Fibroblast of skin of abdomen (primary cell): Measurements from ENCODE around the gene MYH16.
"Not testable (repeated sequence)": the region's sequence is repeated elsewhere in the genome, so short reads cannot be mapped to it uniquely, and the experiment has no call there.

Source experiments
- DNase-seq: peaks from one replicate; pipeline ENCODE4 v3.0.0-alpha.2; 2013

MYH16 gene

DNA sequence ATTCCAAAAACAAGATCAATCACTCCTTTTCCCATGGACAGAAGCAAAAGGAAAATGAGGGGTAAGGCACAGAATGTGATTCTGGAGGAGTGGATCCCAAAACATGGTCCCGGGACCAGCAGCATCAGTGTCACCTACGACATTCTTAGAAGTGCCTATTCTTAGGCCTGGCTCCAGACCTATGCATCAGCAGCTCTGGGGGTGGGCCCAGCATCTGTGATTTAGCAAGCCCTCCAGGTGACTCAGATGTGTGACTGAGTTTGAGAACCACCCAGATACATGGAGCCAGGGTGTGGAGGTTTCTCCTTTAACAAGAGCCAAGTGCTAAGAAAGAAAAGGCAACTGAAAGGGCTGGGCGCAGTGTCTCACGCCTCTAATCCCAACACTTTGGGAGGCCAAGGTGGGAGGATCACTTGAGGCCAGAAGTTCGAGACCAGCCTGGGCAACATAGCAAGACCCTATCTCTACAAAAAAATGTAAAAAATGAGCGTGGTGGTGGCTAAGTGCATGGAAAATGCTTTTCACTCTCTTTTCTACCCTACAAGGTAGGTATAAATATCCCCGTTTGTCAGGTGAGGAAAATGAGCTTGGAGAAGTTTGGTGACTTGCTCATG, 35.9 kb downstream of the MYH16 start:
- DNase-seq = no peak

DNA sequence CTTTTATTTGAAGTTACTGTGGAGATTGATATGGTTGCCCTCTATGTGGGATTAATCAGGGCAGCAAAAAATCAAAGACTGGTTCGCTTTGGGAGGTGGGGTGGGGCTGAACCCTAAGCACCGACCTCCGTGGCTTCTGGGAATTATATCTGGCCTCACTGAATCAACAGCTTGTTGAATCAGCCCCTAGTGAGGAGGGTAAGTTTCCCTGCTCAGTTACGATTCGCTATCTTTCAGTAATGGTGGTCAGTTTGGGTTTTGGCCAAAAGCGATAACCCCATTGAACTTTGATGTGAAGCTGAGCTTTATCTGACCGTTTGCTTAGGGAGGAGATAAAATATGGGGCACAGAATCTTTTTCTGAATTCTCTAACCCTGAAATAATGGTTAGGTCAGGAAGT, 36.5 kb downstream of the MYH16 start:
- DNase-seq = no peak

DNA sequence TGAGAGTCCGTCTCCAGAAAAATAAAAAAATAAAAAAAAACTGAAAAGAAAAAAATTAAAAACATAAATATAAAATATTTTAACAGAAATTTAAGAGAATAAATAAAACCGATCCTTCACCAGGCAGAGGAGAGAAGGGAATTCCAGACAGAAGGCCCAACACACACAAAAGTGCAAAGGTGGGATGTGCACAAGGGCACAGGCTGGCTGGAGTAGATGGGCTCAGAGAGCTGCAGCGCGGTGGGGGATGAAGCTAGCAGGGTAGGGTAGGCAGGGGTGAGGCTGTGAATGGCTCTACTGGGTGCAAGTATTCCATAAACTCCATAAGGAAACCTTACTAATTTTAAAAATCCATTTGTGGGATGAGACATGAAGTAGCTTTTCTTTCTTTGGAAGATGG, 37.4 kb downstream of the MYH16 start:
- no peak for DNase-seq

DNA sequence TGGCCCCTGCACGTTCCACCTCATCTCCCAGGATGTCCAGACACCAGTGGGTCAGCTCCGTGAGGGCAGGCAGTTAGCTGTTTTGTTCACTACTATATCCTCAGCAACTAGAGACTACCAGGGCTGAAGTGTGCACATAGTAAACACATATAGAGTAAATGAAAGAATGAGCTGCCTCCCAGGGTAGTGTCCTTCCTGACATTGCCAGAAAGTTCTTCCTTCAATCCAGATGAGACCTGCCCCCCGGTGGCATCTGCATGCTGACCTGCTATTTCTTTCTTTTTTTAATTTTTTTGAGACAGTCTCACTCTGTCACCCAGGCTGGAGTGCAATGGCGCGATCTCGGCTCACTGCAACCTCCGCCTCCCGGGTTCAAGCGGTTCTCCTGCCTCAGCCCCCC, 39.1 kb downstream of the MYH16 start:
- no peak for DNase-seq

DNA sequence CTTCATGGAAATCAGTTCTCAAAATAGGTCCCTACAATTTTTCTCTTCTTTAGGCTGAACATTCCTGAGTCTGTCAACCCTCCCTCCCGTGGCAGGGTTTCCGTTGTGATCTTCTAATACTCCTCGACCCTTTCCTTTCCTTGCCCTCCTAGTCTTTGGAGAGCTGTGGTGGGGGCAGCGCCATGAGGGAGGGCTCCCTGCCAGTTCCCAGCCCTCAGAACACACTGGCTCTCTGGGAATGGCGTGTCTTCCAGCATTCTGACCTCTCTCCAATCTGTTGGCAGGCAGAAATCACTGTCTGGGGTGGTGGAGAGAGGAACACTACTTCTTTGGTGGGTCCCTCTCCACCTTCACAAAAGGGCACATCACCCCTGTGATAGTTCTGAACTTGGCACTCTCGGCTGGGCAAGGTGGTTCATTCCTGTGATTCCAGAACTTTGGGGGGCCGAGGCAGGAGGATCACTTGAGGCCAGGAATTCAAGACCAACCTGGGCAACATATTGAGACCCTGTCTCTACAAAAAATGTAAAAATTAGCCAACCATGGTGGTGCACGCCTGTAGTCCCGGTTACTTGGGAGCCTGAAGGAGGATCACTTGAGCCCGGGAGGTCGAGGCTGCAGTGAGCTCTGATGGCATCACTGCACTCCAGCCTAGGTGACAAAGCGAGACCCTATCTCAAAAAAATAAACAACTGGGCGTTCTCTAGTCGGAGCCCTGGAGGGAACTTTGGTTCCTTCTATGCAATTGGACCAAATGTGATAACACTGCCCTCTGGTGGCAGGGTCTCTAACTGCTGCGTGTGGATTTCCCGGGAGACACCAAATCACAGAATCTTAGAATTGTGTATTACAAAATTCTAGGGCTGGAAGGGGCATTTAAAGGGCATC, 39.9 kb downstream of the MYH16 start:
- DNase-seq = peak; percentile 53

DNA sequence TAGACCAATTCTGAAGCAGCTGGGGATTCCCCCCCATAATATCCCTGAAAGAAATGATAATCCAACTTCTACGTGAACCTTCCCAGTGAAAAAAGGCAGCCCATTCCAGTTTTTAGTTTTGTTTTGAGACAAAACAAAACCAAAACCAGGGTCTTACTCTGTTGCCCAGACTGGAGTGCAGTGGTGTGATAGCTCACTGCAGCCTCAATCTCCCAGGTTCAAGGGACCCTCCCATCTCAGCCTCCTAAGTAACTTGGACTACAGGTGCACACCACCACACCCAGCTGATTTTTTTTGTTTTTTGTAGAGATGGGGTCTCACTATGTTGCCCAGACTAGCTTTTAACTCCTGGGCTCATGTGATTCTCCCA, 40.5 kb downstream of the MYH16 start:
- DNase-seq = no peak

DNA sequence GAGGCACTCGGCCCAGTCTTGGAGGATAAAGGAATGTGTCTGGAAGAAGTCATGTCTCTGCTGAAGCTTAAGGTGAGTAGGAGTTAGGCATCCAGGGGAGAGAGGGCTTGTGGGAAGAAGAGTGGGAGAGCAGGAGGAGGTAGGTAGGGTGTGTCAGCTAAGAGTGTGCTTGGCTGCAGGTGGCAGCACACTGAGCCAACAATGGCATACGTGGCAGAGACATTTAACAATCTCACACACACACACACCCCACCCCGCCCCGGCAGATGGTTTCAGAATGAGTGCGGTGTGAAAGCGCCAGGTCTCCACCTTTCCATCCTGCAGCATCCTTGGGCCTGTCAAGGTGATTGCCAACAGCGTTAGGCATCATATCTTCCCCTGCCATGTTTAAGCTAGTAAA, 41.9 kb downstream of the MYH16 start:
- no peak for DNase-seq

DNA sequence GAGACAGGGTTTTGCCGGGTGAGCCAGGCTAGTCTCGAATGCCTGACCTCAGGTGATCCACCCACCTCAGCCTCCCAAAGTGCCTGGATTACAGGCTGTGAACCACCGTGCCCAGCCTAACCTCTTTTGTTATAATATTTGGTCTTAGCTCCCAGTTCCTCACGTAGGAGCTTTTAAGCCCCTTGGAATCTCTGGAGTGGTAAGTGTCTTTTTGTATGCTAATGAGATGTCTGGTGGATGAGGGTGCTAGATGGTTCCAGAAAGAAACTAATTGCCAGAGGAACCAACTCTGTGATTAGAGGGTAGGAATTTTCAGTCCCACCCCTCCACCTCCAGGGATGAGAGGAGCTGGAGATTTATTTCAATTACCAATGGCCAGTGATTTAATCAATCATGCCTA, 47.7 kb downstream of the MYH16 start:
- DNase-seq = no peak

DNA sequence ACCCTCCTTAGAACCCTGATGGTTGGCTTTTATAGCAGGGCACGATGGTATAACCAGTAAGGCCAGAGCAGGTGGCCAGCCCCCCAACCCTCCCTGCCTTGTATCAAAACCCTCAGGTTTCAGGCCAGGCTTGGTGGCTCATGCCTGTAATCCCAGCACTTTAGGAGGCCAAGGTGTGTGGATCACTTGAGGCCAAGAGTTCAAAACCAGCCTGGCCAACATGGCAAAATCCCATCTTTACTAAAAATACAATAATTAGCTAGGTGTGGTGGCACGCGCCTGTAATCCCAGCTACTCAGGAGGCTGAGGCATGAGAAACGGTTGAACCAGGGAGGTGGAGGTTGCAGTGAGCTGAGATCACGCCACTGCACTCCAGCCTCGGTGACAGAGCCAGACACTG, 50.0 kb downstream of the MYH16 start:
- not testable (repeated sequence) for DNase-seq

DNA sequence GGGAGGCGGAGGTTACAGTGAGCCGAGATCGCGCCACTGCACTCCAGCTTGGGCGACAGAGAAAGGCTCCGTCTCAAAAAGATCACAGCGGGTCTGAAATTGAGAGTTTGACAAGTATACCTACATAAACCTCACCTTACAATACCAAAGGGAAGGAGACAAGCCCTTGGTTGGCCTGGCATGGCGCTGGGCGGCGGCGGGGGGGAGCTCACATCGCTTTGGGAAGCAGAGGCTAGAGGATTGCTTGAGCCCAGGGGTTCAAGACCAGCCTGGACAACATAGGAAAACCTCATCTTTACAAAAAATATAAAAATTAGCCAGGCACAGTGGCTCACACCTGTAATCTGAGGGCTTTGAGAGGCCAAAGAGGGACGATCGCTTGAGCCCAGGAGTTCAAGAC, 51.9 kb downstream of the MYH16 start:
- DNase-seq = no peak

DNA sequence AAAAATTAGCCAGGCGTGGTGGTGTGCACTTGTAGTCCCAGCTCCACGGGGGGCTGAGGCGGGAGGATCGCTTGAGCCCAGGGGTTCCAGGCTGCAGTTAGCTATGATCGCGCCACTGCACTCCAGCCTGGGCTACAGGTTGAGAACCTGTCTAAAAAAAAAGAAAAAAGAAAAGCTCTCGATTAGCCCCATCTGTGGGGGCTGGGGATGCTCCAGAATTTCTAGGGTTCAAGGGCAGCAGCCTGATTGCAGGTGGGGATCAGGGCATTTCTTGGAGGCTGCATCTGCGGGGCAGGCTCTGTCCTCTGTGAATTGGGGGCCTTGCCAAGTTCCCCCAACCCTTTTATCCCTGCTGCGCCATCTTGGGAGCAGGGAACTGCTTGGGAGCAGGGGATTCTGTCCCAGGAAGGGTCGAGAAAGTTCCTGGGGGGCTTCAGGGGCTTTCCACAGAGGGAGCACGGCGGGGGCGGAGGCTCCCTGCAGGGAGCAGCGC, 52.4 kb downstream of the MYH16 start:
- no peak for DNase-seq

DNA sequence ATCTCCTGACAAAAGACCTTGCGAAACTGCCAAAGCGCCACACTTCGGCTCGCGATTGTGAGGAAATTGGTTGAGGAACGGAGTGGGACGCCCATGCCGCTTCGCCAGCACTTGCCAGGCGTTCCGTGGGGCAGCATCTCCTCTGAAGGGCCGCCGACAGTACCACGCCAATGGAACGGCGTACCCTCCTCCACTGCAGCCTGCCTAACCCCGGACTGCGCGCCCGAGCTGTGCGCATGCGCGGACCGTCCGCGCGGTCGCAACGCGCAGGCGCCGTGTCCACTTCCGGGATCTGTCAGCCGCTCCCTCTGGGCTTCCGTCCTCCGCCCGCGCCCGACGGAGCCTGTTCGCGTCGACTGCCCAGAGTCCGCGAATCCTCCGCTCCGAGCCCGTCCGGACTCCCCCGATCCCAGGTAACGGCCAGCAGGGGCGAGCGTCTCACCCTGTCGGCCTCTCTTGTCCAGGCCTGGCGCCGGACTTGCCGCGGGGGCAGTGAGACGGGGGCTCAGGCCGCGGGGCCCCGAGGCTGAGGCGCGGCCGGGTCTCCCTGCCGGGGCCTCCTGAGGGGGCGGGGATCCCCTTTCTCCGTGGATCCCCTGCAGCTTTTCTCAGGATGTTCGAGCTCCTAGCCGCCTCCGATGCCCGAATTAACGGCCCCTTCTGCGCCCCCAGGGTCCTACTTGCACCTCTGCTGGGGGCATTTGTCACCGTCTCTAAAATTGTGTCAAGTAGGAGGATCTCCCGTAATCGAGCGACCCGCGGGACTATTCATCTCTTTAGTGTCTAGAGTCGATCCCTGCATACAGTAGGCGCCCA, 53.2 kb downstream of the MYH16 start, which contains the start of gene ARPC1A:
Gene ARPC1A (plus strand): TSS at position 307 of the 816 bp plus-strand sequence. CDS start 7,456 bp downstream, outside the sequence.
- DNase-seq = peak; percentile 91

DNA sequence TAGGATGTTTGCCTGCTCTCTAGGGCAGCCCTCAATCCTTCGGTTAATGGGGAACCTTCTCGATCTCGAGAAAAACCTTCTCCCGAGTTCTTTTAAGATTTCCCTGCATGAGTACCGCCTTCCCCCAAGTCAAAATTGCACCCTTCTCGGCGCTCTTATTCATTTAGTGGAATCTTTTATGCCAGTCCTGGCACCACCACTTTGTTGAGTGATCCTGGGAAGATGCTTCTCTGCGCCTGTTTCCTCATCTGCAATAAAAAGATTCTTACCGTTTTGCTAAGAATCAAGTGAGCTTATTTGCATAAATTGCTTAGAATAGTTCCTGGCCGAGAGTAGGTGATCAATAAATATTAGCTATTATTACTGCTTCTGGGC, 53.8 kb downstream of the MYH16 start:
- no peak for DNase-seq

DNA sequence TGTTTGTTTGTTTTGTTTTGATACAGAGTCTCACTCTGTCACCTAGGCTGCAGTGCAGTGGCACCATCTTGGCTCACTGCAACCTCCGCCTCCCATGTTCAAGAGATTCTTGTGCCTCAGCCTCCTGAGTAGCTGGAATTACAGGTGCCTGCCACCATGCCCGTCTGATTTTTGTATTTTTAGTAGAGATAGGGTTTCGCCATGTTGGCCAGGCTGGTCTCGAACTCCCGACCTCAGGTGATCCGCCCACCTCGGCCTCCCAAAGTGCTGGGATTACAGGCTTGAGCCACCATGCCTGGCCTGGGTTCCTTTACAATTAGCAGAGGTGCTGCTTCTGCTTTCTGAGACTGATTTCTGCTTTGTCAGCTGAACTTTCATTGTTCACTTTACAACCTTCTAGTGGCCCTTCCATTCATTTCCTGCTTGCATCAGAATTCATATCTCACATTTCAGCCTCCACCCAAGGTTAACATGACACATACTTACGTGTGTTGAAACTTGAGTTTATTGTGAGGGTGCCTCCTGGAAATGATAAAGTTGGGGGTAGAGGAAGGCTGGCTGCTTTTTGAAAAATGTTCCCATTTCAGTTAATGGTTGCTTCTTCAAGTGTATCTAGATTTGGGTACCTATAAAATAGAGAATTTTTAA, 57.8 kb downstream of the MYH16 start:
- DNase-seq = peak; percentile 82

DNA sequence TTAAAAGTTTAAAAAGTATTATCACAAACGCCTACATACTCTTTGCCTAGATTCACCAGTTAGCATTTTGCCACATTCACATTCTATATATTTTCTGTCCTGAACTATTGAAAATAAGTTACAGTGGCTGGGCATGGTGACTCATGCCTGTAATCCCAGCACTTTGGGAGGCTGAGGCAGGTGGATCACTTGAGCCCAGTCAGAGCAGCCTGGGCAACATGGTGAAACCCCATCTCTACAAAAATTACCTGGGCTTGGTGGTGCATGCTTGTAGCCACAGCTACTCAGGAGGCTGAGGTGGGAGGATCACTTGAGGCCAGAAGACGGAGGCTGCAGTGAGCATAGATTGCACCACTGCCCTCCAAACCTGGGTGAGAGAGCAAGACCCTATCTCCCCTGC, 58.4 kb downstream of the MYH16 start:
- no peak for DNase-seq

DNA sequence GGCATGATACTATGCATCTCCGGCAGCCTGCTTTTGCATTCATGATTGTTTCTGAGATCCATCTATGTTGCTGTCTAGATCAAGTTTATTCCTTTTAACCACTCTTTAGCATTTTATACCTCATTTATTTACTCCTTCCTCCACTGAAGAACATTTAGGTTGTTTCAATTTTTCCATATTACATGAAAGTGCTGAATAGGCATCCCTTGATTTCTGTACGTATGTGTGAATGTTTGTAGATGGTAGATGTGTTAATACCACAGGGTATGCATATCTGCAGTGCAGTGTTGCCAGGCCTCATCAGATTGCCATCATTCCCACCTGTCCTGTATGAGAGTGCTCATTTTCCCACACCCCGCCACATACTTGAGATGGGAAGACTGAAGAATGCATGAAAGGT, 67.0 kb downstream of the MYH16 start:
- no peak for DNase-seq

DNA sequence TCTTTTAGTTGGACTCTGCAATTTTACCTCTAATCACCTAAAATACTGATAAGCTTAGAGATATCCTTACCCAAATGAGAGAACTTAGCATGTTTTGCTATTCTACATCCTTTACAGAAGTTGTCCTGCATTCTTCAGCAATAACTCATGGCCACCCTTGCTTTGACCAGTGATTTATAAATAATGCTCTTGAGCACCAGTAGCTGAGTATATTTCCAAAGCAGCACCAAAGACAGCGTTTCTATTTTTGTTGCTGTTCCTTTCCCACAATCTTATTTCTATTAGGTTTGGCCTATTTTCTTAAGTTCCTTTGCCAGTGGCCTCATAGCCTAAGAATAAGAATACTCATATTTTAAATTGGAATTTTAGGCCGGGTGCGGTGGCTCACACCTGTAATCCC, 68.0 kb downstream of the MYH16 start:
- no peak for DNase-seq

DNA sequence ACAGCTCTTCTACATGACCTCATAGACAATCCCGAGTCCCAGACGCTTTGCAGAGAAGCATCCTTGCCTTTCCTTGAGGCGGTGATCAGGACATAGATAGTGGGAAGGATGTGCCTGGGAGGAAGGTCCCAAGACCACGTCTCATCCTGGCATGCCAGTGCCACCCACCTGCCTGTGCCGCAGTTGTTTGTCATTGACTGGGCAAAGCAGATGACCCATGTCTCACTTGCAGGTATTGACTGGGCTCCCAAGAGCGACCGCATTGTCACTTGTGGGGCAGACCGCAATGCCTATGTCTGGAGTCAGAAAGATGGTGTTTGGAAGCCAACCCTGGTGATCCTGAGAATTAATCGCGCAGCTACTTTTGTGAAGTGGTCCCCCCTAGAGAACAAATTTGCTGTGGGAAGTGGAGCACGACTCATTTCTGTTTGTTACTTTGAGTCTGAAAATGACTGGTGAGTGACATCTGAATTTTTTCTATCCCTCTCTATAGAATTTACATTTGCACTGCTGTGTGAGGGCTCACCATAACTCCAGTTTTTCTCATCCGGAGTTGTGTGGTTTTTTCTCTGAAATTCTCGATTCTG, 71.5 kb downstream of the MYH16 start:
- no peak for DNase-seq

DNA sequence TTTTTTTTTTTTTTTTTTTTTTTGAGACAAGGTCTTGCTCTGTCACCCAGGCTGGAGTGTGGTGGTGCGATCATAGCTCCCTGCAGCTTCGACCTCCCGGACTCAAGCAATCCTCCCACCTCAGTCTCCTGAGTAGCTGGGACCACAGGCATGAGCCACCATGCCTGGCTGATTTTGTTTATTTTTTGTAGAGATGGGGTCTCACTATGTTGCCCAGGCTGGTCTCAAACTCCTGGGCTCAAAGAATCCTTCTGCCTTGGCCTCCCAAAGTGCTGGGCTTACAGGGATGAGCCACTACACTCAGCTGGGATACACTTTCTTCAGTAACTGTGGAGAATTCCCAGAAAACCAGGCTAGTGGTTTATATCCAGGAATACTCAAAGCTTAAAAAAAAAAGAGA, 78.0 kb downstream of the MYH16 start:
- not testable (repeated sequence) for DNase-seq

DNA sequence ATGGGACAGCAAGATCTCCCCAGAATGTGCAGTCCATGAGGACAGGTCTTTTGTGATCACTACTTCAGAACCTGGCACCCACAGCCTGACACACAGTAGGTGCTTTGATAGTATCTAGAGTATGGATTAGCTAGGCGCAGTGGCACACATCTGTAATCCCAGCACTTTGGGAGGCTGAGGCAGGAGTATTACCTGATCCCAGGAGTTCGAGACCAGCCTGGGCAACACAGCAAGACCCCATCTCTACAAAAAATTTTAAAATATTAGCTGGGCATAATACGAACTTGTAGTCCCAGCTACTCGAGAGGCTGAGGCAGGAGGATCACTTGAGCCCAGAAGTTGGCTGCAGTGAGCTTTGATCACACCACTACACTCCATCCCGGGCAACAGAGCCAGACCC, 79.6 kb downstream of the MYH16 start:
- no peak for DNase-seq

DNA sequence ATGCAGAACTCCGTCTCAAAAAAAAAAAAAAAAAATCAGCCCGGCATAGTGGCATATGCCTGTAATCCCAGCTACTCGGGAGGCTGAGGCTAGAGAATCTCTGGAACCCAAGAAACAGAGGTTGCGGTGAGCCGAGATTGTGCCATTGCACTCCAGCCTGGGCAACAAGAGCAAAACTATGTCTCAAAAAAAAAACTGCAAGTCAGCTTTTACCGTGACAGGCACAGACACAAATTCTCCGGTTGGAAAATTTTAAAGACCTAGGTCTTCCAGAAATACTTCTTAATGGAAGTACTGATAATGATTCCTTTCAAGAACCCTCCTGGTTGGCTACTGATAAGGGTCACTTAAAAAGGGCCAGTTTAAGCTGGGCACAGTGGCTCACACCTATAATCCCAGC, 82.5 kb downstream of the MYH16 start:
- DNase-seq = no peak
